Stimulated activated CD4-positive, alpha-beta T cell treated with anti-CD3 and anti-CD28 coated beads, Interleukin-1b, Interleukin-23, amount 100 ng/mL, for 48 hours (primary cell): ENCODE results near the gene LYPD6.
"Not testable (repeated sequence)": the region's sequence is repeated elsewhere in the genome, so short reads cannot be mapped to it uniquely, and the experiment has no call there.

Experiments used
- DNase-seq: peaks from one replicate; pipeline ENCODE4 v3.0.0-alpha.2; 2020

The LYPD6 gene

GRCh38 chr2:149330127-149331022 is at the start of gene LYPD6:
TSS of gene LYPD6 (plus strand) at chr2:149330587. CDS start at chr2:149437709, 107,122 bp downstream.
- no peak for DNase-seq

GRCh38 chr2:149281441-149281840 is 48.9 kb upstream of the LYPD6 start:
- DNase-seq: no peak

GRCh38 chr2:149290662-149291061 is 39.7 kb upstream of the LYPD6 start:
- no peak for DNase-seq

DNA sequence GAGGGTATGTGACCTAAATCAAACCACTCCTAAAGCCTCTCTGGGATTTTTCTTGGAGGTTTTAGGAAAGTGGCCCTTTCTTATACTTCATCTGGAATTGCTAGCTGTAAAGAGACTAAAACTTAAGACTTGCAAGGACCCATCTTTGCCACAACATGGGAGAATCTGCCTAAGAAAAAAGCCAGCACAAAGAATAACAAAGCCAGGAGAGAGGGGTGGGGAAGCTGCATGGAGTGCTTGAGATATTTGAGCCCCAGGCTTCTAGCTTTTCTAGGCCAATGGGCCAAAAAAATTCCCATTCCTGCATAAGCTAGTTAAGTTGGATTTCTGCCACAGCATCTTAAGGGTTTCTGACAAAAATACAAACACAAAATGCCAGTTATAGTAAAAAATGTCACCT is 38.5 kb upstream of the LYPD6 start:
- no peak for DNase-seq

DNA sequence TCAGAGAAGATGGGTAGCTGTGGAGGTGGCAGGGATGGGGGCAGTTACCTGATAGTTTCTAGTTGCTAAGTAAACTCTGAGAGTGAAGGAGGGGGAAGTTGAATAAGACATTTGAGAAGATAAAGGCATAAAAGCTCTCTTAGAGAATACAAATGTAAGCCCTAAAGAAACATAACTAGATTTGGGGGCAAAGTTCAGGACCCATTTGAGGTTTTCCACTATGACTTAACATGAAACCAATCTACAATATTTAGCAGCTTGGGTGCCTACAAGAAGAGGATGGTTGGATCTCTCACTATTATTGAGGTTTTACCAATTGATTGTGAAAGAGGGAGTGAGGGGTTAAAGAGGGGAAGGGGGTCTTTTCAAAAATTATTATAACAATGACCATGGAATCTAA is 34.4 kb upstream of the LYPD6 start:
- no peak for DNase-seq

DNA sequence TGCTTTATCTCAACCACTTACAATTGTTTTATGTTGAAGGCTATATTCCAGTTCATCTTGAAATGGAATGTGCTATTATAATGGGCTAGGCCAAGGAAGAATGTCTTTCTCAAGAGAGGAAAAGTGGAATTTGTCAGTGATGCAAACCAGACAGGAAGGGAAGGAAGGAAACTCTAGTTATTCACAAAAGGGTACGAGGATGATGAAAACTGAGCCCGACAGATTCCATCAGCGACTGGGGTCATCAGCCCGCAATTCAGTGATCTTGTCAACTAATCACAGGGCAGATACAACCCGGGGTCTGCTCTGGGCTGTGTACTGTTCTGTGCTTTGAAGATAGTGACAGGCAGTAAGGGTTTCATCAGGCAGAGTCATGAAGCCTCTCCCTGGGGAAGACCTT is 23.4 kb upstream of the LYPD6 start:
- no peak for DNase-seq

GRCh38 chr2:149310349-149310748 is 20.0 kb upstream of the LYPD6 start:
- no peak for DNase-seq

DNA sequence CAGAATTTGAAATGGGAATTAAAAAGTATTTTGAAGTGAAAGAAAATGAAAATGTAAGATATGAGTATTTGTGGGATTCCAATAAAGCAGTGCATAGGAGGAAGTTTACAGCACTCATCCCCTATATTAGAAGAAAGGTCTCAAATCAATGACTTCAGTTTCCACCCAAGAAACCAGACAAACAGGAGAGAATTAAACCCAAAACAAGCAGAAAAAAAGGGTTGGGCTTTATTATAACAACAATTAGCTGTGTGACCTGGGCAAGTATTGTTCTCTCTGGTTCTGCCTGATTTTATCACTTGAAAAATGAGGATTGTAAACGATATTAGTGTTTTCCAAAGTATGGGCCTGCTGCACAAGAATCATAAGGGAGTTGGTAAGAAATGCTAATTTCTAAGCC is 18.3 kb upstream of the LYPD6 start:
- DNase-seq: no peak

- DNase-seq: no peak
These were observed 16.8 kb upstream of the LYPD6 start for GRCh38 chr2:149313512-149313972.

DNA sequence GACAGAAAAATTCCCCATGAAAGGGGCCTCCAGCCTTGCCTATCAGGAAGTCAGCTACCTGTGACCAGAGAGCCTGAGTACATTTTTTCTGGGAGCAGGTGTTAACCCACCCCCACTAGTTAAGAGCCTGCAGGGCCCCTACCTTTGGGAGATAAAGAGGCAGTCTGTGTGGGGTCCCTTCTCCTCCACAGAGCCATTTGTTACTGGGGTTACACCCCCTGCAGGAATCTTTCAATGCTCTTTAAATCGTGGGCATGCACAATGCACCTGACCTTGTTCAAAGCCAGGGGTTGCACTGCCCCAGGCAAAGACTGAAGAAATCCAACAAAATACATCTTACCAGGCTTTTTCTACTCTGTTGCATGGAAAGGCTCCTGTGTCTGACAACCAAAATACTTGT is 15.7 kb upstream of the LYPD6 start:
- DNase-seq: no peak

- no peak for DNase-seq
These were observed 14.9 kb upstream of the LYPD6 start for GRCh38 chr2:149315461-149315860.

GRCh38 chr2:149318566-149318965 is 11.8 kb upstream of the LYPD6 start:
- not testable (repeated sequence) for DNase-seq

DNA sequence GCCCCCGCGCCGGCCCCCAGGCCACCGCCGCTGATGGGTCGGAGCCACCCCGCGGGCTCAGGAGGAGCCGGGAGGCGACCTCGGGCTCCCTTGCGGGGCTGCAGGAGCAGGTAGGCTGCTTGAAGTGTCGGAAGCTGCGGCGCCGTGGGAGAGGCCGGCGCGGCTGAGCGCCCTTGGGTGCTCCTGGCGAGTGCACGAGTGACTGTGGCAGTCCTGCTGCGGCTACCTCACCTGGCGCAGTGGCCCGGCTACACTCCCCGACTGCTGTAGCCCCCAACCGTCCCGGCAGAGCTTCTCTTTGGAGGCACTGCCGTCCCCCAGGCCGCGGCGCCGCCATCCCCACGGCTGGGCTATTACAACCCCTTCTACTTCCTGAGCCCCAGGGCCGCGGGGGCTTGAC is 10.0 kb upstream of the LYPD6 start:
- DNase-seq: no peak

GRCh38 chr2:149329068-149329467 is 1.3 kb upstream of the LYPD6 start:
- DNase-seq: no peak

DNA sequence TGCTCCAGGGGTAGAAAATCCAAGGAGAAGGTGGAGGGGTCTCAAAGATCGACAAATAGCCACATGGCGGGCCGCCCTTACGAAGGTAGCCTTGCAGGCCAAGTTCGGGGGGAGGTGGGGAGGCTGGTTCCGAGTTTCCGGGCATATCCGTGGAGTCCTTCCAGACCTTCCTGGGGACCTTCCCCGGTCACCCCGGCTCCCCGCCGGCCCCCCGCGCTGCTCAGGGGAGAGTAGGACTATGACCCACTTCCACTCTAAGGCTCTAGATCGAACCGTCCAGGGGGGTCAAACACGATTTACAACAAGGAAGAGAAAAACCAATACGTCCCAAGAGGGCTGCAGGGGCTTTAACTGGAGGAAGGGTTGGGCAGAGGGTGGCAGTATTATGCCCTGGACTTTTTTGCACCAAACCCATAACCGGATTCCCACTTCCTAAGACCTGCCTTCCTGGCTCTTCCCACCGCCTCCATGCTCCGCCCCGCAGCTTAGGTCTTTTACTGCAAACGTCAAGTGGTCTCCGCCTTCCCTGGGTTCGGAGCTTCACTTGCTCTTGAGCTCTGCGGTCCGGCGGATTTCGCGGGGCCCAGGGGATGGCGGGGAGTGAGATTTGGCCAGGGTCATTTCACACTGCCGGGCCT is 779 bp upstream of the LYPD6 start:
- DNase-seq: no peak

DNA sequence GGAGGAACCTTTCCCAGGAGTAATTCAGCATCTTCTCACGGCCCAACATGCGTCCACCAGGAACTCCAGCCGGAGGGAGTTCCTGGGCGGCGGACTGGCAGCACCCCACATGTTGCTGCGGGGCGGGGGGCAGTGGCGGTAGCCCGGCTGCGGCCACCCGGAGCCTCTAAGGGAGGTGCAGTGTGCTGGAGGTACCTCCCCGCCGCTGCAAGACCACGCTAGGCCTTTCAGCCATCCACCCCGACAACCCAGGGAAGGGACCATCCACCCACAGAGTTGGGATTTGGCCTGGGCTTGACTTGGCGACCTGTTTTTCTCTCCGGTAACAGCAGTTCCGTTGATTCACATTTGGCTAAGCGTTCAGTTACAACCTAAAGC is 625 bp downstream of the LYPD6 start:
- no peak for DNase-seq

- DNase-seq: no peak
These were observed 2.0 kb downstream of the LYPD6 start for GRCh38 chr2:149332364-149332763.

GRCh38 chr2:149333636-149334035 is 3.2 kb downstream of the LYPD6 start:
- DNase-seq: no peak

DNA sequence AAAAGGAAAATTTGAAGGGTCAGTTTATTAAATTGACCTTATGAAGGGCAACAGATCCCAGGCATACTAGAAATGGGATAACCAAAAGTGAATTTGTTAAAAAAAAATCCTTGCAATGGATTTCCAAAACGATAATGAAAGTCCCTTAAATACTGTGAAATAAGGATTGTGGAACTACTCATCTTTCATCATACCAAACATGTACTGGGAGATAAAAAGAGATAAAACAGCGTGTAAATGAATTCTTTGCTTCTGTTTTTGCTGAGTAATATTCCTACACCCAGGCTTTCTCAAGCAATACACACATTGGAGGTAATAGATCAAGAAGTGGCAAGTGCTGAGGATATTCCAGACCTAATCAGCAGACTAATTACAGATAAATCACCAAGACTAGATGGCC is 3.8 kb downstream of the LYPD6 start:
- DNase-seq: no peak

- DNase-seq: no peak
These were observed 8.9 kb downstream of the LYPD6 start for GRCh38 chr2:149339324-149339723.

- DNase-seq: no peak
These were observed 12.1 kb downstream of the LYPD6 start for GRCh38 chr2:149342509-149342908.

GRCh38 chr2:149344105-149344504 is 13.7 kb downstream of the LYPD6 start:
- no peak for DNase-seq

- DNase-seq: no peak
These were observed 15.9 kb downstream of the LYPD6 start for GRCh38 chr2:149346272-149346671.

DNA sequence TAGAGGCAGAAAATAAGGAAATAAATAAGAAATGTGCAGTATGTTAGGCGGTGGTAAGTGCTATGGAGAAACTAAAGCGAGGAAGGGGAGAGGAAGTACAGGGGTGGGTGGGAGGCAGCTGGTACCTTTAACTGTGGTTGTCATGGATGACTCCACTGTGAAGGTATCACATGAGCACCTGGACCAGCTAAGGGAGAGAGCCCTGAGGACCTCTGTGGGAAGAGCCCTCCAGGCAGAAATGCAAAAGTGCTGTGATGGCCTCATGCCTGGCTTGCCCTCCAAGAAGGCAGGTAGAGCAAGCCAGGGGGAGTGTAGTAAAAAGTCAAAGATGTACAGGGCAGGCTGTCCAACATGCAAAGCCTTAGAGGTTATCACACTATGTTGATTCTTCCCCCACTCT is 17.9 kb downstream of the LYPD6 start:
- no peak for DNase-seq
